Measurements from ENCODE around the gene DLG2.

GRCh38 chr11:83709434-83709833 is 1917.7 kb downstream of the DLG2 start:
- no peak for TF ChIP-seq CTCF (IDR thresholded peaks at IDR 0.05)
- no peak for TF ChIP-seq POLR2AphosphoS5 (IDR thresholded peaks at IDR 0.05)
- TF ChIP-seq POLR2A (IDR thresholded peaks at IDR 0.05; ENCODE audit: low read depth): no peak
- TF ChIP-seq EP300 (IDR thresholded peaks at IDR 0.05): no peak
